Loucy (cell line): ENCODE data around the gene SCCPDH.

Experiments
- H2AFZ ChIP-seq: fragments of 200-600 bp; sonication (generic); 2 replicates; pipeline ENCODE4 v1.6.0; 2016; ENCODE audit warnings: antibody characterized with exemption, mild to moderate bottlenecking, low read length, moderate library complexity
- H3F3A ChIP-seq: fragments of 200-600 bp; 2 replicates; pipeline ENCODE4 v1.6.0; 2016; ENCODE audit warnings: antibody characterized with exemption, low read depth, mild to moderate bottlenecking
- H3K27me3 ChIP-seq: fragments of 200-600 bp; sonication (generic); 2 replicates; pipeline ENCODE4 v1.6.1; 2014; ENCODE audit warnings: low read length, mild to moderate bottlenecking; ENCODE audit not compliant: insufficient read depth, poor library complexity, severe bottlenecking
- H3K36me3 ChIP-seq: fragments of 200-600 bp; sonication (generic); 2 replicates; pipeline ENCODE4 v1.6.1; 2016; ENCODE audit warnings: low read length; ENCODE audit not compliant: insufficient read depth
- H3K4me1 ChIP-seq: fragments of 200-600 bp; sonication (generic); 2 replicates; pipeline ENCODE4 v1.5.1; 2014; ENCODE audit warnings: low read length, mild to moderate bottlenecking; ENCODE audit not compliant: insufficient read depth, poor library complexity, severe bottlenecking
- H3K4me2 ChIP-seq: fragments of 200-600 bp; sonication (generic); 2 replicates; pipeline ENCODE4 v1.6.0; 2014; ENCODE audit warnings: antibody characterized with exemption, low read length, low read depth, mild to moderate bottlenecking; ENCODE audit not compliant: poor library complexity, severe bottlenecking
- H3K4me3 ChIP-seq: fragments of 200-600 bp; sonication (generic); 2 replicates; pipeline ENCODE4 v1.5.1; 2014; ENCODE audit warnings: low read length, mild to moderate bottlenecking, mixed read lengths; ENCODE audit not compliant: poor library complexity, severe bottlenecking
- H3K79me2 ChIP-seq: fragments of 200-600 bp; sonication (generic); 2 replicates; pipeline ENCODE4 v1.6.1; 2014; ENCODE audit warnings: low read length; ENCODE audit not compliant: insufficient read depth
- H3K9ac ChIP-seq: fragments of 200-600 bp; sonication (generic); 2 replicates; pipeline ENCODE4 v1.6.0; 2014; ENCODE audit warnings: mild to moderate bottlenecking, low read depth, low read length, moderate library complexity; ENCODE audit not compliant: poor library complexity, severe bottlenecking
- H3K9me2 ChIP-seq: fragments of 200-600 bp; sonication (generic); replicated peaks from 2 replicates; pipeline ENCODE4 v1.6.1; 2016; ENCODE audit warnings: low read depth, low read length, mixed read lengths
- H3K9me3 ChIP-seq: fragments of 200-600 bp; sonication (generic); 2 replicates; pipeline ENCODE4 v1.6.1; 2014; ENCODE audit warnings: mild to moderate bottlenecking, antibody characterized with exemption, low read length, low read depth; ENCODE audit not compliant: insufficient read depth
- H4K20me1 ChIP-seq: fragments of 200-600 bp; sonication (generic); 2 replicates; pipeline ENCODE4 v1.6.0; 2014; ENCODE audit warnings: antibody characterized with exemption, low read length, mild to moderate bottlenecking; ENCODE audit not compliant: insufficient read depth, poor library complexity, severe bottlenecking
- EZH2phosphoT487 ChIP-seq: fragments of 200-600 bp; IDR thresholded peaks from 2 replicates; pipeline ENCODE4 v1.6.1; 2018; ENCODE audit warnings: antibody characterized with exemption, mild to moderate bottlenecking, moderate library complexity, borderline replicate concordance
- TF ChIP-seq, protein P1 (sequence below): fragments of 200-600 bp; sonication (generic); conservative IDR thresholded peaks from 2 replicates; pipeline ENCODE4 v1.5.1; 2014; ENCODE audit warnings: mild to moderate bottlenecking, antibody characterized with exemption, low read length

Gene SCCPDH

DNA sequence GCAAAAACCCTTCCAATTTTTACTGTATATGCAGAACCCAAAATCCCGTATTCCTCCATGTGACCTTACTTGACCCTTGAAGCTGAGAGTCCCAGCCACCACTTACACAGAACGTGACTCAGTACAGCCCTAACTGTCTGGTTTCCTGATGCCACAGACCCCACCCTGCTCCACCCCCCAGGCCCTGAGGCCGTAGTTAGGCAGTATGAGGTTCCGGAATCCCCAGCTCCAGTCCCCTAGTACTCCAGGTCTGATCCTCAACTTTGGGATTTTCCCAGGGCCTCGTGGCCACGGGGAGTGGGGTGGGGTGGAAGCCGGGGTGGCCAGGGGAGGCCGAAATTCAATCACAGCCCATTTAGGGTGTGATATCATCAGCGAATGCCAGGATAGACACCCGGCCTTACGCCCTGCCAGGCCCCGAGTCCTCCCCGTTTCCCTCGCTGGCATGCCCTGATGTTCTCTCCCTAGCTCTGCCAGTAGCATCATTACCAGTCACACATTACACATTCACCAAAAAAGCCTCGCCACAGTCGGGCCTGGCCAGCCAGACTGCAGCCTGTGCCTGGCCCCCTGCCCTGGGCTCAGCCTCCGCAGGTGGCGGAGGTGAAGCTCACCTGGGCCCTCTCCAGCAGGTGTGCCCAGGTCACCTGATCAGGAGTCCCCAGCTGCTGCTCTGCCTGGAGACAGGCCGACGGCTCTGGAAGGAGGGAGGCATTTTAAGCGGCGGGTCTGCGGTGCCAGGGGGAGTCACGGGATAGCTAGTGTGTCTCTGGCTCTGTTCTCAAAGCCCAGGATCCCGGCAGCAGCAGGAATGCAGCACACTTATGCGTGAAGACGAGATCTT lies 70.8 kb downstream of the SCCPDH start:
- Histone ChIP-seq H3F3A (no peaks in the 10 kb centered on the region), H3K9ac (no peak overlapping the region), H3K4me1 (peaks cover 5% of the 10 kb centered on the region), H2AFZ (no peak overlapping the region), H4K20me1 (no peaks in the 10 kb centered on the region), H3K4me3 (no peak overlapping the region), H3K9me2 (no peaks in the 10 kb centered on the region), H3K27me3 (no peaks in the 10 kb centered on the region), H3K9me3 (no peaks in the 10 kb centered on the region), H3K79me2 (no peaks in the 10 kb centered on the region), H3K4me2 (no peak overlapping the region), H3K36me3 (no peaks in the 10 kb centered on the region)
- TF ChIP-seq, protein P1, sequence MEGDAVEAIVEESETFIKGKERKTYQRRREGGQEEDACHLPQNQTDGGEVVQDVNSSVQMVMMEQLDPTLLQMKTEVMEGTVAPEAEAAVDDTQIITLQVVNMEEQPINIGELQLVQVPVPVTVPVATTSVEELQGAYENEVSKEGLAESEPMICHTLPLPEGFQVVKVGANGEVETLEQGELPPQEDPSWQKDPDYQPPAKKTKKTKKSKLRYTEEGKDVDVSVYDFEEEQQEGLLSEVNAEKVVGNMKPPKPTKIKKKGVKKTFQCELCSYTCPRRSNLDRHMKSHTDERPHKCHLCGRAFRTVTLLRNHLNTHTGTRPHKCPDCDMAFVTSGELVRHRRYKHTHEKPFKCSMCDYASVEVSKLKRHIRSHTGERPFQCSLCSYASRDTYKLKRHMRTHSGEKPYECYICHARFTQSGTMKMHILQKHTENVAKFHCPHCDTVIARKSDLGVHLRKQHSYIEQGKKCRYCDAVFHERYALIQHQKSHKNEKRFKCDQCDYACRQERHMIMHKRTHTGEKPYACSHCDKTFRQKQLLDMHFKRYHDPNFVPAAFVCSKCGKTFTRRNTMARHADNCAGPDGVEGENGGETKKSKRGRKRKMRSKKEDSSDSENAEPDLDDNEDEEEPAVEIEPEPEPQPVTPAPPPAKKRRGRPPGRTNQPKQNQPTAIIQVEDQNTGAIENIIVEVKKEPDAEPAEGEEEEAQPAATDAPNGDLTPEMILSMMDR, result no peak
- no peak for TF ChIP-seq EZH2phosphoT487

DNA sequence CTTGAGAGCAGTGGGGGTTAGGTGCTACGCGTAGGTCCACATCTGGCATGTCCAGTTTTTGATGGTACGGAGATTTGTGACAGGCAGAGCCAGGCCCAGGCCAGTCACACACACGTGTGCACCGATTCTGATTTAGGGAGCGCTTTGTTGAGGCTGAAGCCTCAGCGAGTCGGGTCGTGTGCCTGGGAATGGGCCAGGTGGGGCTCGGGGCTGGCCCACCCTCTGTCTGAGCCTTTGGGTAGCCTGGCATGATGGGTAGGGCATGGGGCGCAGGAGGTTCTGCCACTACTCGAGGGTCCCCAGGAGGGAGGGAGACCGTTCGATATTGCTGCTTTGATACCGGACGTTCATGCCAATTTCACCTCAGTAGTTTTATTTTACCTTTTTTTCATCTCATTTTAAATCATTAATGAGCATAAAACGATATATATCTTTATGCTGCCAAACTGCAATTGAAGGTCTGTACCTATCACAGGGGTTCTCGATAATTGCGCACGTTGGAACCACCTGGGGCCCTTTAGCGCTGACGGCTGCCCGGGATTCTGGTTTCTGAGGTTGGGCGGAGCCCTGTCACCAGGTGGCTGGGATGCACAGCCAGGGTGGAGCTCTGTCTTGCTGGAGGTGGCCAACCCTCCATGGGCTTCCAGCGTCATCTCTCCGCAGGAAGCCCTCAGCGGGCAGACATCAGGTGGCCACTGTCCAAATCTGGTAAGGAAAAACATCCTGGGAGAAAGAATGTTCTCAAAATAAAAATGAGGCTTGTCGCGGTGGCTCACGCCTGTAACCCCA lies 71.9 kb downstream of the SCCPDH start:
- H3K27me3 ChIP-seq, result no peaks in the 10 kb centered on the region
- no peaks in the 10 kb centered on the region for H4K20me1 ChIP-seq
- no peak overlapping the region for H2AFZ ChIP-seq
- H3K4me2 ChIP-seq, result no peak overlapping the region
- H3F3A ChIP-seq, result no peaks in the 10 kb centered on the region
- no peaks in the 10 kb centered on the region for H3K9me3 ChIP-seq
- H3K9me2 ChIP-seq, result no peaks in the 10 kb centered on the region
- no peaks in the 10 kb centered on the region for H3K79me2 ChIP-seq
- no peaks in the 10 kb centered on the region for H3K36me3 ChIP-seq
- no peak for TF ChIP-seq EZH2phosphoT487
- TF ChIP-seq, protein P1, result no peak
- H3K9ac ChIP-seq, result no peak overlapping the region
- H3K4me1 ChIP-seq, result peaks cover 5% of the 10 kb centered on the region
- no peak overlapping the region for H3K4me3 ChIP-seq

DNA sequence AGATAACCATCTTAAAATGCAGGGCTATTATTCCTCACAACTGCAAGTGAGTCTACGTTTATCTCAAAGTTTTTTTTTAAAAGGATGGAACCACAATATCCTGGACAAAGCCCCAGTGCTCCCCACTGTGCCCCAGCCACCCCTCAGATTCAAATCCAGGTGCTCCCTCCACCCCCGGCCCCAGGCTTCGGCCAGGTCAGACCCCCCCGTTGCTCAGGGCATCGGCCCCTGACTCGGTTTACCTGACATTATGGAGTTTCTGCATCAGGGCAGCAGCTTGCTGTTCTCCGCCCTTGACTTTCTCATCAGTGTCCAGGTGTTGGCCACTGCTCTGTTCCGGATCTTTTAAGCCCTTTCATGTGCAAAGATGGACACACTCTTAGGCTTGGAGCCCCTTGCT lies 72.9 kb downstream of the SCCPDH start:
- no peak overlapping the region for H2AFZ ChIP-seq
- peaks cover 5% of the 10 kb centered on the region for H3K4me1 ChIP-seq
- no peak for TF ChIP-seq EZH2phosphoT487
- TF ChIP-seq, protein P1, result no peak
- no peaks in the 10 kb centered on the region for H3K79me2 ChIP-seq
- H4K20me1 ChIP-seq, result no peaks in the 10 kb centered on the region
- no peaks in the 10 kb centered on the region for H3K36me3 ChIP-seq
- H3K9me2 ChIP-seq, result no peaks in the 10 kb centered on the region
- no peak overlapping the region for H3K9ac ChIP-seq
- no peak overlapping the region for H3K4me3 ChIP-seq
- no peaks in the 10 kb centered on the region for H3K9me3 ChIP-seq
- no peak overlapping the region for H3K4me2 ChIP-seq
- no peaks in the 10 kb centered on the region for H3K27me3 ChIP-seq
- H3F3A ChIP-seq, result no peaks in the 10 kb centered on the region
